ENCODE data around the gene SBF2. TPM values are rescaled to one million over a fixed set of nuclear protein-coding genes. Genes with fewer than 3 reads are reported as not detected.

Gene SBF2
- total RNA-seq, 4 donors from 2014 or later, result 52.8 to 87.9 (median 62.4) TPM

DNA sequence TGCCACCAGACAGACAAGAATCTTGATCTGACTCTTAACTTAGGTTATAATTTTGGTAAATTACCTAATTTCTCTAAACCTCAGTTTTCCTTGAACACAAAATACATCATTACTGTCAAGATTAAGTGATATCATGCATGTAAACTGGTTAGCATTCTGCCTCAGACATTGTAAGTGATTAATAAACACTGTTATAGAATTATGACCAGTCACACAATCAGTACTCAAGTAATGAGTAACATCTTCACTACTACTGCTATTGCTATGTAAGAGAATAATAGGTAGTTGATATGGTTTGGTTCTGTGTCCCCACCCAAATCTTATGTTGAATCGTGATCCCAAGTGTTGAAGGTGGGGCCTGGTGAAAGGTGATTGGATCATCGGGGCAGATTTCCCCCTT lies 218.9 kb downstream of the SBF2 start:
- no peak overlapping the region for H3K27ac ChIP-seq
- no peaks in the 10 kb centered on the region for H3K27me3 ChIP-seq
- no peak overlapping the region for H3K4me3 ChIP-seq
- H3K4me1 ChIP-seq, result peaks cover 0 to 21% (median 0%) of the 10 kb centered on the region in 3 donors
- peaks cover 0 to 22% (median 0%) of the 10 kb centered on the region in 3 donors for H3K9me3 ChIP-seq
- no peak for TF ChIP-seq EP300 (IDR thresholded peaks at IDR 0.05)
- TF ChIP-seq, protein P1, sequence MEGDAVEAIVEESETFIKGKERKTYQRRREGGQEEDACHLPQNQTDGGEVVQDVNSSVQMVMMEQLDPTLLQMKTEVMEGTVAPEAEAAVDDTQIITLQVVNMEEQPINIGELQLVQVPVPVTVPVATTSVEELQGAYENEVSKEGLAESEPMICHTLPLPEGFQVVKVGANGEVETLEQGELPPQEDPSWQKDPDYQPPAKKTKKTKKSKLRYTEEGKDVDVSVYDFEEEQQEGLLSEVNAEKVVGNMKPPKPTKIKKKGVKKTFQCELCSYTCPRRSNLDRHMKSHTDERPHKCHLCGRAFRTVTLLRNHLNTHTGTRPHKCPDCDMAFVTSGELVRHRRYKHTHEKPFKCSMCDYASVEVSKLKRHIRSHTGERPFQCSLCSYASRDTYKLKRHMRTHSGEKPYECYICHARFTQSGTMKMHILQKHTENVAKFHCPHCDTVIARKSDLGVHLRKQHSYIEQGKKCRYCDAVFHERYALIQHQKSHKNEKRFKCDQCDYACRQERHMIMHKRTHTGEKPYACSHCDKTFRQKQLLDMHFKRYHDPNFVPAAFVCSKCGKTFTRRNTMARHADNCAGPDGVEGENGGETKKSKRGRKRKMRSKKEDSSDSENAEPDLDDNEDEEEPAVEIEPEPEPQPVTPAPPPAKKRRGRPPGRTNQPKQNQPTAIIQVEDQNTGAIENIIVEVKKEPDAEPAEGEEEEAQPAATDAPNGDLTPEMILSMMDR (IDR thresholded peaks at IDR 0.05), result no peak
- no peak for TF ChIP-seq POLR2A (IDR thresholded peaks at IDR 0.05)
- no peak for TF ChIP-seq POLR2AphosphoS5 (IDR thresholded peaks at IDR 0.05)
- no peaks in the 10 kb centered on the region for H3K36me3 ChIP-seq
- no peak for ATAC-seq
- 81 to 93% methylated on average over 2 of the region's 2 CpGs for WGBS, 2 donors (ENCODE audit: low coverage in 1 of 2)

DNA sequence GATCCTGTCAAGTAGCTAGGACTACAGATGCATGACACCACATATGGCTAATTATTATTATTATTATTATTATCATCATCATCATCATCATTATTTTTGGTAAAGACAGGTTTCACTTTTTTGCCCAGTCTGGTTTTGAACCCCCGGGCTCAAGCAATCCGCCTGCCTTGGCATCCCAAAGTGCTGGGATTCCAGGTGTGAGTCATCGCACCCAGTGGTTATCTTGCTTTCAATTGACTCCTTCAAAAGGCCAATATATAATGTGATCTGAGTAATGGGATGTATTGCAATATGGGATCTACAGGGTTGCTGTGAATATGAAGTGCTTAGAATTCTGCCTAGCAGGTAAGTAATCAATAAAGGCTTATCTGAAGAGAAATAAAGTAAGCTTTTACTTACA lies 221.2 kb downstream of the SBF2 start:
- Histone ChIP-seq H3K9me3 (no peaks in the 10 kb centered on the region), H3K27ac (no peak overlapping the region), H3K36me3 (no peaks in the 10 kb centered on the region), H3K4me1 (peaks cover 0 to 21% (median 0%) of the 10 kb centered on the region in 3 donors), H3K4me3 (no peak overlapping the region), H3K27me3 (no peaks in the 10 kb centered on the region)
- TF ChIP-seq, protein P1 (IDR thresholded peaks at IDR 0.05), result no peak
- no peak for TF ChIP-seq EP300 (IDR thresholded peaks at IDR 0.05)
- no peak for TF ChIP-seq POLR2AphosphoS5 (IDR thresholded peaks at IDR 0.05)
- no peak for TF ChIP-seq POLR2A (IDR thresholded peaks at IDR 0.05)
- WGBS, 2 donors (ENCODE audit: low coverage in 1 of 2), result 80 to 98% methylated on average over 1 to 3 of the region's 3 CpGs
- ATAC-seq, result no peak

DNA sequence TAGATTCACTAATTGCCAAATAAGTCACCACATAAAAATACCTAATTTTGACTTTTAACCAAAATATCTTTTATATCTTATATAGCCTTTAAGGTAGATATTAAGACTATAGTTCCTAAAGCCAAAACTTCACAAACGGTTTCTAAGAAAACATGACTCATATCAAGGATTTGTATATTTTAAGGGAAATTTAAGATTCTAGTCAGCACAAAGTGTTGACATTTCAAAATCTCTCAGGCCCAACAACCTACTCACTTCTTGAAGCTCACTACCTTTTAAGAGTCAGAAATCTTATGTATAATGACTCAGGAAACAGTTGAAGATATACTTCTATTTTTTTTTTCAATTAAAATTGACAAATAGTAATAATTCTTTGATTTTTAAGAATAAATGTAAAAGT lies 221.9 kb downstream of the SBF2 start:
- no peak for ATAC-seq
- H3K4me1 ChIP-seq, result peaks cover 0 to 21% (median 0%) of the 10 kb centered on the region in 3 donors
- 54 to 90% methylated on average over 1 of the region's 1 CpG for WGBS, 2 donors (ENCODE audit: low coverage in 1 of 2)

DNA sequence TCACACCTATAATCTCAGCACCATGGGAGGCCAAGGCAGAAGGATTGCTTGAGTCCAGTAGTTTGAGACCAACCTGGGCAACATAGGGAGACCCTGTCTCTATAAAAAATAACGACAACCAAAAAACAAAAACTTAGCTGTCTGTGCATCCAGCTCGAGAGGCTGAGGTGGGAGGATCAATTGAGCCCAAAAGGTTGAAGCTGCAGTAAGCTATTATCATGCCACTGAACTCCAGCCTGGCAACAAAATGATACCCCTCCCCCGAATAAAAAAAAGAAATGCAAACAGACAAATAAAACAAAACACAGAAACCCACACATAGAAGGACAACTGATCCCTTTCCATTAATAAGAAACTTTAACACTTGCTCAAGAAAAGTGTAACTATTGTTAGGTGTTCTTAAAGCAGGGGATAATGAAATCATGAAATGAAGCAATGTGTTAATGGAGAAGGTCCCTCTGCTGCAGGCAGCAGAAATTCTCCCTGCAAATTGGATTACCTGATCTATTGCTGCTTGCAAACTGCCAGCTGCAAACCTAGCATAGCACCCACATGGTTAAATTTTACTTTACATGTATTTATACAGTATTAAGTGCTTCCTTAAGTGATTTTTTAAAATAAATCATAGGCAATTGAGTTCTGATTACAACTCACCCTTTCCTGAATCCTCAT lies 226.3 kb downstream of the SBF2 start:
- no peak overlapping the region for H3K4me3 ChIP-seq
- WGBS, 2 donors (ENCODE audit: low coverage in 1 of 2), result 92 to 96% methylated on average over 2 to 3 of the region's 3 CpGs
- ATAC-seq, result no peak
- H3K9me3 ChIP-seq, result no peaks in the 10 kb centered on the region
- TF ChIP-seq POLR2A (IDR thresholded peaks at IDR 0.05), result no peak
- H3K27me3 ChIP-seq, result no peaks in the 10 kb centered on the region
- H3K4me1 ChIP-seq, result no peaks in the 10 kb centered on the region
- H3K36me3 ChIP-seq, result no peaks in the 10 kb centered on the region
- H3K27ac ChIP-seq, result no peak overlapping the region

More for the DNA sequence above, 221.9 kb downstream of the SBF2 start:
- no peaks in the 10 kb centered on the region for H3K27me3 ChIP-seq
- H3K9me3 ChIP-seq, result no peaks in the 10 kb centered on the region
- TF ChIP-seq EP300 (IDR thresholded peaks at IDR 0.05), result no peak
- no peak for TF ChIP-seq POLR2A (IDR thresholded peaks at IDR 0.05)
- TF ChIP-seq POLR2AphosphoS5 (IDR thresholded peaks at IDR 0.05), result no peak
- TF ChIP-seq, protein P1 (IDR thresholded peaks at IDR 0.05), result no peak
- H3K4me3 ChIP-seq, result no peak overlapping the region
- no peaks in the 10 kb centered on the region for H3K36me3 ChIP-seq
- H3K27ac ChIP-seq, result no peak overlapping the region

DNA sequence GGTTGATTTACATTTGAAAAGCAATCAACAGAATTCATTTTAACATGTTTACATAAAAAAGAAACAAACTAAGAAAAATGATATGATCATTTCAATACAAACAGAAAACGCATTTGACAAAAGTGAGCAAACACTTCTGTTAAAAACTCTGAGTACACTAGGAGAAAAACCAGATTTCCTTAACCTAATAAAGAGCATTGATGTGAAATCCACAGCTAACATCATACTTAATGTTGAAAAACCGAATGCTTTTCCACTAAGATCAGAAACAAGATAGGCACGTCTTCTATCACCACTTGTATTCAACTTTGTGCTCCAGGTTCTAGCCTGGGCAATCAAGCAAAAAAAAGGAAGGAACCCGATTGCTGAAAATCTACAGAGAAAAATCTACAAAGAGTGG lies 227.6 kb downstream of the SBF2 start:
- H3K4me1 ChIP-seq, result no peaks in the 10 kb centered on the region
- TF ChIP-seq, protein P1 (IDR thresholded peaks at IDR 0.05), result no peak
- TF ChIP-seq POLR2A (IDR thresholded peaks at IDR 0.05), result no peak
- TF ChIP-seq EP300 (IDR thresholded peaks at IDR 0.05), result no peak
- no peak for TF ChIP-seq POLR2AphosphoS5 (IDR thresholded peaks at IDR 0.05)
- no peak overlapping the region for H3K27ac ChIP-seq
- H3K36me3 ChIP-seq, result no peaks in the 10 kb centered on the region
- no peak for ATAC-seq
- H3K4me3 ChIP-seq, result no peak overlapping the region
- no peaks in the 10 kb centered on the region for H3K27me3 ChIP-seq
- H3K9me3 ChIP-seq, result peaks cover 0 to 5% (median 0%) of the 10 kb centered on the region in 3 donors
- WGBS, 2 donors (ENCODE audit: low coverage in 1 of 2), result 65 to 69% methylated on average over 4 of the region's 4 CpGs

All from gastroesophageal sphincter (tissue), 4 donors.